Measurements from ENCODE around the gene ZDHHC14.

ZDHHC14 gene

DNA sequence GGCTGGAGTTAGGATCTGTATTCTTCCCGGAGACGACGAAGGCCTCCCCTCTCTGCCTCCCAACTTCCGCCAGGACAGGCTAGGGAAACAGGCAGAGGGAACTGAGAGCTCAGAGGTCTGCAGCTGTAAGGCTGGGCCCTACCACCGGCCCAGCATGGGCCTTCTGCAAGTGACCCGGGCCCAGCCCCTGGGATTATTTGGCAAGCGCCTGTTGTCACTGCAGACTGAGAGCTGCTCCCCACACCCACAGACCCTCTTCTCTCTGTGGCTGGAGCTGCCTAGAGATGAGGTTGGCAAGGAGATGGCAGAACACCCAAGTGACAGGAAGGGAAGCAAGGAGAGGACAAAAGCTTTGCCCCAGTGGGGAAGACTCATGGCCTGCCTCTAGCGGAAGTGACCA lies 212.6 kb downstream of the ZDHHC14 start:
- no peak overlapping the region for H3K27ac ChIP-seq
- H3K36me3 ChIP-seq (replicated peaks), result no peaks in the 10 kb centered on the region
- H3K27me3 ChIP-seq (replicated peaks), result no peaks in the 10 kb centered on the region
- DNase-seq, result no peak
- in situ Hi-C loops (cut with HindIII; ENCODE audit: low pct_ligation_motif_present, low sequenced_read_pairs), result no loop called here
- TF ChIP-seq, protein P1, sequence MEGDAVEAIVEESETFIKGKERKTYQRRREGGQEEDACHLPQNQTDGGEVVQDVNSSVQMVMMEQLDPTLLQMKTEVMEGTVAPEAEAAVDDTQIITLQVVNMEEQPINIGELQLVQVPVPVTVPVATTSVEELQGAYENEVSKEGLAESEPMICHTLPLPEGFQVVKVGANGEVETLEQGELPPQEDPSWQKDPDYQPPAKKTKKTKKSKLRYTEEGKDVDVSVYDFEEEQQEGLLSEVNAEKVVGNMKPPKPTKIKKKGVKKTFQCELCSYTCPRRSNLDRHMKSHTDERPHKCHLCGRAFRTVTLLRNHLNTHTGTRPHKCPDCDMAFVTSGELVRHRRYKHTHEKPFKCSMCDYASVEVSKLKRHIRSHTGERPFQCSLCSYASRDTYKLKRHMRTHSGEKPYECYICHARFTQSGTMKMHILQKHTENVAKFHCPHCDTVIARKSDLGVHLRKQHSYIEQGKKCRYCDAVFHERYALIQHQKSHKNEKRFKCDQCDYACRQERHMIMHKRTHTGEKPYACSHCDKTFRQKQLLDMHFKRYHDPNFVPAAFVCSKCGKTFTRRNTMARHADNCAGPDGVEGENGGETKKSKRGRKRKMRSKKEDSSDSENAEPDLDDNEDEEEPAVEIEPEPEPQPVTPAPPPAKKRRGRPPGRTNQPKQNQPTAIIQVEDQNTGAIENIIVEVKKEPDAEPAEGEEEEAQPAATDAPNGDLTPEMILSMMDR (IDR thresholded peaks at IDR 0.05; ENCODE audit: low read depth, low read length, missing control alignments), result no peak
- no peak overlapping the region for H3K4me3 ChIP-seq (ENCODE audit: low read depth, low read length)

DNA sequence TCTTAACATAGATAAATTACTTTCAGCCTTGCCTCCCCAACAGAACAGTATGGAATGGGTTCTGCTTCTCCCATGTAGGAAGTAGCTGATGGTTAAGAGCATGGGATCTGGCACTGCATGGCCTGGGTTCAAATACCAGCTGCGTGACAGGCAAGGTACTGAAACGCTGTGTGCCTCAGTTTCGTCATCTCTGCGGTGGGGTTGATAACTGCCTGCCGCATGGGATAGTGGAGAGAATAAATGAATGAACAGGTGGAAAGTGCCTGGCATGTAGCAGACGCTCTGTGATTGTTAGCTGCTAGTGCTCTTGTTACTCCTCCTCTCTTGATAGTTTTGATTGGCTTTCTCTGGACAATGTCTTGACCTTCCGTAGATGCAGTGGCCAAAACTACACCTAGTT lies 213.3 kb downstream of the ZDHHC14 start:
- Histone ChIP-seq H3K27me3 (replicated peaks) (no peaks in the 10 kb centered on the region), H3K4me3 (ENCODE audit: low read depth, low read length) (no peak overlapping the region), H3K36me3 (replicated peaks) (no peaks in the 10 kb centered on the region), H3K27ac (no peak overlapping the region)
- in situ Hi-C loops (cut with HindIII; ENCODE audit: low pct_ligation_motif_present, low sequenced_read_pairs), result no loop called here
- TF ChIP-seq, protein P1 (IDR thresholded peaks at IDR 0.05; ENCODE audit: low read depth, low read length, missing control alignments), result no peak
- no peak for DNase-seq

DNA sequence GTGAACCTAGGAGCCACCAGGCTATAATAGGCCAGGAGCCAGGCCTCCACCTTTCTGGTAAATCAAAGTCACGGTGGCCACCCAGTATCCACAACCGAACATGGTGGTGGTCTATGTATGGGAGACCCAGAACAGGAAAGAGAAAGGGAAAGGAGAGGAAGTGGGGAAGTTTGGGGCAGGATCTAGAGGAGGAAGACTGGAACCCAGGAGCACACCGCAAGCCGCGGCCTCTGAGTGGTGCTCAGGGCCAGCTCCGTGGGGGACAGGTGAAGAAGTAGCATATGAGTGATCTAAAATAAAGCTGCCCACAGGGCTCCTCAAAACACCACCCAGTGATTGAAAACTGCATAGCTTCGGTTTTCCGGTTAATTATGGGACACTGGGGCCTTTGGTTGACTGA lies 214.8 kb downstream of the ZDHHC14 start:
- TF ChIP-seq, protein P1 (IDR thresholded peaks at IDR 0.05; ENCODE audit: low read depth, low read length, missing control alignments), result peak; percentile 33
- Histone ChIP-seq H3K36me3 (replicated peaks) (no peaks in the 10 kb centered on the region), H3K27me3 (replicated peaks) (no peaks in the 10 kb centered on the region), H3K4me3 (ENCODE audit: low read depth, low read length) (no peak overlapping the region), H3K27ac (no peak overlapping the region)
- in situ Hi-C loops (cut with HindIII; ENCODE audit: low pct_ligation_motif_present, low sequenced_read_pairs), result no loop called here
- DNase-seq, result no peak

DNA sequence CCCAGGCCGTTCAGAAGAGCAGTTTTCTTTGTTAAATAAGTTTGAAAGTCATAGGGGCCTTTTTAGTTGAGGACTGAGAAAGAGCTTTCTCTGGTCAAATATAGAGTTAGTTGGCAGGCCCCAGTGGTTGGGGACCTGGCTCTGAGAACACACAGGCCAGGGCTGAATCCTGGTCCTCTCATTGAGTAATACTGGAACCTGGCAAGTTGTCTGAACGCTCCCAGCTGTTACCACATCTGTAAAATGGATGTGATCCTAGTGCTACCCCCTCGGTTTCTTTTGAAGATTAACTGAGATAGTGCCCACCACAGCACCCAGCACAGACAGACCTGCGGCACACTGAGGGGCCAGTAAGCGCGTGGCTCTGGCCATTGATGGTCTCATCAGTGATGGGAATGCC lies 215.5 kb downstream of the ZDHHC14 start:
- TF ChIP-seq, protein P1 (IDR thresholded peaks at IDR 0.05; ENCODE audit: low read depth, low read length, missing control alignments), result no peak

DNA sequence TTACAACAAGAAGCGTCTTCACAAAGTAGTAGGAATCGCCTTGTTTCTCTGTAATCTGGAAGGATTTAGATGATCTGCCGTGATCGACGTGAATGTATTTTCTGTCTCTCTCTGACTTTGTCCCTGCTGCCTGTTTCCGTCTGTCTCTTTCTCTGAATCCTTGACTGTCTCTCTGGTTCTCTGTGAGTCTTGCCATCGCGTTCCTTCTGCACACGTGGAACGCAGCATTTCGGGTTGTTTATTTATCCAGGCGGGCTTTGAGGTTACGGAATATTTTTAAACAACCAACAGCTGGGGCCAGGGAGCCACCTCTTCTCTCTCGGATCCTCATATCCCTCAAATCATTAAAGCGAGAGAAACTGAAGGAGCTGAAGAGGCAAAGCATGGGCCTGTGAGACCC lies 215.9 kb downstream of the ZDHHC14 start:
- Histone ChIP-seq H3K36me3 (replicated peaks) (no peaks in the 10 kb centered on the region), H3K4me3 (ENCODE audit: low read depth, low read length) (no peak overlapping the region), H3K27me3 (replicated peaks) (no peaks in the 10 kb centered on the region), H3K27ac (no peak overlapping the region)
- TF ChIP-seq, protein P1 (IDR thresholded peaks at IDR 0.05; ENCODE audit: low read depth, low read length, missing control alignments), result no peak
- in situ Hi-C loops (cut with HindIII; ENCODE audit: low pct_ligation_motif_present, low sequenced_read_pairs), result no loop called here
- DNase-seq, result no peak

More for the DNA sequence above, 215.5 kb downstream of the ZDHHC14 start:
- H3K4me3 ChIP-seq (ENCODE audit: low read depth, low read length), result no peak overlapping the region
- no peak overlapping the region for H3K27ac ChIP-seq
- in situ Hi-C loops (cut with HindIII; ENCODE audit: low pct_ligation_motif_present, low sequenced_read_pairs), result no loop called here
- DNase-seq, result no peak
- no peaks in the 10 kb centered on the region for H3K36me3 ChIP-seq (replicated peaks)
- H3K27me3 ChIP-seq (replicated peaks), result no peaks in the 10 kb centered on the region
